HG02840 (cell line): Measurements from ENCODE around the gene PRG2.

Experiments
- ATAC-seq: cut with Tn5 transposase; IDR thresholded peaks from one replicate; pipeline ENCODE4 v1.9.1; 2021; ENCODE audit warnings: mild to moderate bottlenecking, moderate library complexity, moderate number of reproducible peaks; ENCODE audit not compliant: unreplicated experiment, low FRiP score

PRG2 gene

GRCh38 chr11:57390535-57390934, at the start of gene PRG2:
Gene PRG2 (minus strand): TSS chr11:57390650. CDS start chr11:57389944, 706 bp downstream.
- ATAC-seq: no peak

DNA sequence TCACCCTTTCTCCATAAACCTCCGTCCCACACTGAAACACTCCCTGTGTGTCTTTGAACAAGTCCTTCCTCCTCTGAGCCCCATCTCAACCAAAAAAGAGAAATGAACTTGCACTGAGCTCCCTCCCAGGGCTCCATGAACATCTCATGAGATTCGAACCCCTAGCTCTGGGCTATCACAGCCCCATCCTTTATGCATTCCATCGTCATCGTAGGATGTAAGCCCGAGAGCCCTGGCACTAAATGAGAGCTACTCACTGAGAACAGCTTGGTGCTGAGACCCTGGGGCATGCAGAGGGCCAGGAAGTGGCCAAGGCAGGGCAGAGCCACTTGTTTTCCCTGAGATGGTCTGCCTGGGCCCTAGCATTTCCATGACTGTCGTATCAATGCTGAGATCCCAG, 49.3 kb upstream of the PRG2 start:
- ATAC-seq: no peak

DNA sequence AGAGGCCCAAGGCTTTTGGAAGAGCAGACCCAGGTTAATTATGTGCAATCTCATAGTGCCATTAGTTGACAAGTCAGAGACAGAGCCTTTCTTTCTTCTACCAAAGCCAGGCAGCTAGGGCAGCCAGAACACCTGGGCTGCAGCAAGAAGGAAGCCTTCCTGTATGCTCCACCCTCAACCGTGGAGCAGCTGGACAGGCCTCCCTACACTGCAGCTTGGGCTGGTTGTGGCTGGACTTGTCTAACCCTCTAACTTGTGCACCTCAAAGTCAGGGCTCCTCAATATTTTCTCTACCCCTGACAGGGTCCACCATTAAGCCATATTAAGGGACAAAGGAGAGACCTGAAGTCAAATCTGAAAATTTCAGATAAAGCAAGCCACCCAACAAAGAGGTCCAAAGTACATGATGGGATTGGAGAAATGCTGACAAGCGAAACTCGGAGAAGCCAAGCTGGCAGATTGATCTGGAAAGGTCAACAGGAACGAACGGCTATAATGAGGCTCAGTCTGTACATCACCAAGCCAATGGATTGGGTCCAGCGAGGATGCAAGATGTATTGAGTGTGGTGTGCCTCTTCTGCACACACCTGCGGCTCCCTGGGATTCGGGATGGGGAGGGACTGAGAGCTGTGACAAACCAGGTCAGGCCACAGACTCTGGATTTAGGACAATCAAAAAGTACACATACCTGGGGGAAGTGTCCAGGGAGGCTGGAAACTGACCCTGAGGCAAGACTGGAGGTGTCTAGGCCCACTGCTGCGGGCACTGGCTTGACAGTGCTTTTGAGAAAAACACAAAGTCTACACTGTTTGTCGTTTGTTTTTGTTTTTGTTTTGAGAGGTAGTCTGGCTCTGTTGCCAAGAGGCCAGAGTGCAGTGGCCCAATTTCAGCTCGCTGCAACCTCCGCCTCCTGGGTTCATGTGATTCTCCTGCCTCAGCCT, 48.2 kb upstream of the PRG2 start:
- no peak for ATAC-seq

DNA sequence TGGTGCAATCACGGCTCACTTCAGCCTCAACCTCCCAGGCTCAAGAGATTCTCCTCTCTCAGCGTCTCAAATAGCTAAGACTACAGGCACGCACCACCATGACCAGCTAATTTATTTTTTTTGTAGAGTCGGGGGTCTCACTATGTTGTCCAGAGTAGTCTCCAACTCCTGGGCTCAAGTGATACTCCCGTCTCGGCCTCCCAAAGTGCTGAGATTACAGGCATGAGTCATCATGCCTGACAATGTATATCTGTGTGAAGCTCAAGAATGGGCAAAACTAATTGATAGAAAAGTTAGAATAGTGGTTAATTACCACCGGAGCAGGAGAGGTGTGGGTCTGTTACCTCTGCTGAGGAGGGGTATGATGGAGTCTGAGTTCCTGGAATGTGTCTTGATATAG, 45.6 kb upstream of the PRG2 start:
- no peak for ATAC-seq

GRCh38 chr11:57434640-57435546, 44.4 kb upstream of the PRG2 start:
- ATAC-seq: no peak

DNA sequence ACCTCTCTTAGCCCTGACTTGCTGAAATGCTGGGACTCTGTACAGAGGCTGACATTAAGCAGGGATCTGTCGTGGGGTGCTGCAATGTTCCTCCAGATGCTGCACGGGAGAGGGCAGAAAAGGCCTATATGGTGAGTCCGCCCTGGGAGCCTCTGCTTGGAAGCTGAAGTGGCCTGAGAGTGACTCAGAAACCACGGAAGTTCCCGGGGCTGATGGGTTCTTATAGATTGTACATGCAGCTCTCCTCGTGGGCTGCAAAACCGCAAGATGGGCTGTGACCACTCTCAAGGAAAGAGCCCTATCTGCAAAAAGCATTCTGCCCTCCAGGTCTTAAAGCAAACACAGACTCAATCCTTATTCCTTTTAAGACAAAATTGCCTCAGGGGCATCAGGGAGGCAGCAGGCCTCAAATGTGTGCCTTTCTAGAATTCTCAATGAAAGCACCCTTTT, 42.3 kb upstream of the PRG2 start:
- ATAC-seq: no peak

- no peak for ATAC-seq
Measured at GRCh38 chr11:57432149-57432561, 41.7 kb upstream of the PRG2 start.

DNA sequence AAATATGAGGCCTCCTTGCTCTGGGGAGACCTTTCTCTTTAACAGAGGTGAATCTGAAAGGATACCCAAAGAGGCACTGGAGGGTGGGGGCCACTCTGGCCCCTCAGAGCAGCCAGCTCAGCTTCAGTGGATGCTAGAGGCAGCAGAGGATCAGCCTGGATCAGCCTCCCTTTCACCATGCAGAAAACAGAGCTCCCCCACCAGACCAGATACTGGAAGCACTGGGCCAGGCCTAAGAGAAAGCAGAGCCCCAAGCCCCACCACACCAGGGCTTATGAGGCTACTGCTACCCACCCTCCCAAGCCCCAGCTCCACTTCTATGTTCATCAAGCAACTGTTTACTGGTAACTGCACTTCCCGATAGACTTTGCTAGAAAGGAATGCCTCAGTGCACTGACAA, 40.5 kb upstream of the PRG2 start:
- ATAC-seq: no peak

- no peak for ATAC-seq
Measured at GRCh38 chr11:57429946-57430345, 39.5 kb upstream of the PRG2 start.

DNA sequence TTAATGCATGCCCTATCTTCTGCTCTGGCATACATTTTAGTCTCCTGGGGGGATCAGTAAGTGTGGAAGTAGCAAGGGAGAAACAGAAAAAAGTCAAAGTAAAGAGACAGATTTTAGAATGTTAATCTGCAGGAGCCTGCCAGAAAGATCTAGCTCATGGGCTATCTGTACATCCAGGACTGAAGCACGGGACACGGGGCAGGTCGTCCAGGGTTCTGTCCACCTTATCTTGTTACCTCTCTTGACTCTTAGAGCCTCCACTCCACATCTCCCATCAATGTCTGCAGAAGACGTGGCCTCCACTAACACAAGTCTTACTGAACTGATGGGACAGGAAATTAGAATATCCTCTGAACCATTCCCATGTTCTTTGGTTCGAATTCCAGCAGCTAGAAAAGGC, 38.2 kb upstream of the PRG2 start:
- no peak for ATAC-seq

GRCh38 chr11:57427727-57428082, 37.3 kb upstream of the PRG2 start:
- no peak for ATAC-seq

- peak; percentile 43 for ATAC-seq
Measured at GRCh38 chr11:57426929-57427726, 36.7 kb upstream of the PRG2 start, which contains the start of gene SLC43A3. Gene SLC43A3 (minus strand): TSS chr11:57427121. CDS start chr11:57426172, 949 bp downstream.

- ATAC-seq: no peak
Measured at GRCh38 chr11:57426439-57426928, 36.0 kb upstream of the PRG2 start.

GRCh38 chr11:57425565-57426438, 35.4 kb upstream of the PRG2 start:
- no peak for ATAC-seq

- ATAC-seq: peak; percentile 94
Measured at GRCh38 chr11:57424792-57425564, 34.5 kb upstream of the PRG2 start.

DNA sequence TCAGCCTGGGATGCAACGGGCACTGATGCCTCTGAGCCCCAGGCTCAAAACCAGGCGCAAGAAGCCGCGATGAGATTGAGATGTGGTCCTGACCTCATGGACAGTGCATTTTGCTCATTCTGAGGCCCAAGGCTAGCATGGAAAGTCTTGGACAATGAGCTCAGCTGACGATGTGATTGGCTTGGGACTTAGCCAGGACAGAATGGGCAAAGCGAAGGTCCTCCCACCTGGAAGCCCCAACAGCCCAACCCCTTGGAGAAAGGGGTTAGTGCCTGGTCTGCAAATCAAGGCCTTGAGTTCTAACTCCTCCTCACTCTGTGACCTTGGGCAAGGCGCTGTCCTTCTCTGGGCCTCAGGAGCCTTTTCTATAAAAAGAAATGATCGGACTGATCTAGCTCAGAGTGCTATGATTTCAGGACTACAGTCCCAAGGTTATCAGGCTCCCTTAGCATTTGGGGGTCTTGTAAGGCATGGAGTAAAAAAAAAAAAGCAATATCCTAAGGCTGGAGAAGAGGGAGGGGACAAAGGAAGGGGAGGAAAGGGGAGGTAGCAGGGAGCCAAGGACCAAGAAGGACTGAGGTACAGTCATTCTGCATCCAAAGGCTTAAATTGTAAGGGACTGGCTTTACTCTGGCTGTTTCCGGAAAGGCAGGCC, 33.8 kb upstream of the PRG2 start:
- ATAC-seq: no peak

- ATAC-seq: no peak
Measured at GRCh38 chr11:57422669-57423068, 32.2 kb upstream of the PRG2 start.

DNA sequence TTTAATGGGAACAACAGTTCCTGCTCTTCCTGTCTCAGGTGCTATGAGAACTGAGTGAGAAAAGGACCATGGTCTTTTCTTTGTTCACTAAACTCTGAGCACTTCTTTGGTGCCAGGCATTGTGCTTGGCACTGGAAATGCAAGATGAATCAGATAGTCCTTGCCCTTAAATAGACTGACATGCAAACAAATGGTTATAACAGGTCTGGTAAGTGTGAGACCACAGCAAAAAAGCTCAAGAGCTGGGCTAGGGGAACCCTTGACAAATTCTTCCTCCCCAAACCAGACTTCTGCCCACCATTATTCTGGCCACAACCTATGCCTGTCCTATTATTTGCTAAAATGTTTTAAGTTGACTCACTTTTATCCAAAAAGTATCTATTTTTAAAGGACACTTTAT, 31.4 kb upstream of the PRG2 start:
- ATAC-seq: no peak
